K562 (cell line): Measurements from ENCODE around the gene KCNG3. TPM values are rescaled to one million over a fixed set of nuclear protein-coding genes. Genes with fewer than 3 reads are reported as not detected.

Source experiments
- HNRNPK ChIP-seq: fragments of 200-400 bp; formaldehyde crosslinking; IDR thresholded peaks from one replicate; pipeline ENCODE4 v1.6.1; 2018; ENCODE audit warnings: mild to moderate bottlenecking, low read depth, low read length; ENCODE audit not compliant: poor library complexity, severe bottlenecking
- MYC ChIP-seq, 2 experiments: fragments of 250-450 bp in 1 of 2; sonication (Bioruptor Pico) in 1 of 2; IDR thresholded peaks; 2 replicates each; pipeline versions ENCODE4 v1.5.1 to v1.6.1; 2012 to 2021; ENCODE audit warnings: low read depth in 2 of 2, borderline replicate concordance in 1 of 2, improper control_type of control experiment in 1 of 2, low read length in 1 of 2, mild to moderate bottlenecking in 1 of 2, moderate library complexity in 1 of 2
- PRMT5 ChIP-seq: sonication (generic); formaldehyde crosslinking; IDR thresholded peaks from 2 replicates; pipeline ENCODE4 v1.5.0; 2020; ENCODE audit warnings: missing genetic modification reagents
- ZBTB5 ChIP-seq: fragments of 450-650 bp; IDR thresholded peaks from 2 replicates; pipeline ENCODE4 v1.6.1; 2017; ENCODE audit warnings: antibody characterized with exemption
- ZNF175 ChIP-seq: fragments of 200-800 bp; sonication (Bioruptor generic); IDR thresholded peaks from 2 replicates; pipeline ENCODE4 v1.6.1; 2016; ENCODE audit warnings: low read depth, mild to moderate bottlenecking, missing genetic modification characterization, missing compliant biosample characterization
- ZNF197 ChIP-seq: fragments of 200-800 bp; sonication (Bioruptor generic); IDR thresholded peaks from 2 replicates; pipeline ENCODE4 v1.6.1; 2016; ENCODE audit warnings: low read depth, missing genetic modification characterization, missing compliant biosample characterization
- ZNF518B ChIP-seq: fragments of 250-450 bp; sonication (Bioruptor Pico); IDR thresholded peaks from 2 replicates; pipeline ENCODE4 v1.5.0; 2021; ENCODE audit warnings: mild to moderate bottlenecking, moderate library complexity
- ZNF740 ChIP-seq, 3 experiments: fragments of 200-800 bp in 1 of 3; sonication (Bioruptor generic) in 1 of 3; sonication (generic) in 1 of 3; formaldehyde crosslinking in 1 of 3; IDR thresholded peaks; 2 replicates each; pipeline versions ENCODE4 v1.6.1 to v1.8.0; 2016 to 2022; ENCODE audit warnings: mild to moderate bottlenecking in 2 of 3, missing compliant biosample characterization in 2 of 3, missing genetic modification characterization in 2 of 3, missing genetic modification reagents in 1 of 3
- polyA plus RNA-seq, 8 experiments: library from polyadenylated mRNA; depleted of rRNA in 4 of 8; stranded (reverse) in 5 of 8; unstranded in 3 of 8; fragments of >200 nt; fragmentation: Nextera tagmentation in 2 of 8; fragmentation: Illumina TruSeq in 1 of 8; extraction: Ambion mirVana in 2 of 8; extraction: Trizol in 1 of 8; gene quantifications; 2 replicates each; pipeline versions ENCODE4 v1.2.1 to v1.2.3, GENCODE V29; 2011 to 2014; ENCODE audit warnings: inconsistent platforms in 1 of 8, missing spikeins in 1 of 8
- total RNA-seq, 7 experiments: library from RNA; depleted of rRNA in 6 of 7; stranded (reverse); fragments of >200 nt in 6 of 7; fragmentation: Illumina TruSeq in 2 of 7; extraction: Trizol in 2 of 7; gene quantifications; 2 replicates each; pipeline versions ENCODE4 v1.2.1 to v1.2.3, GENCODE V29; 2011 to 2021; ENCODE audit warnings: low replicate concordance in 1 of 7
- TF ChIP-seq, protein P1 (sequence below), 2 experiments: IDR thresholded peaks; 2 replicates each; pipeline ENCODE4 v1.6.1; 2011; ENCODE audit warnings: borderline replicate concordance in 1 of 2, control low read depth in 1 of 2, low read depth in 1 of 2, low read length in 1 of 2, mild to moderate bottlenecking in 1 of 2, mixed read lengths in 1 of 2, moderate library complexity in 1 of 2; ENCODE audit not compliant: insufficient read depth in 1 of 2, insufficient read length in 1 of 2, poor library complexity in 1 of 2, severe bottlenecking in 1 of 2; ENCODE audit errors: extremely low read depth in 1 of 2
- TF ChIP-seq, protein P2 (sequence below): IDR thresholded peaks from 2 replicates; pipeline ENCODE4 v1.6.1; 2011; ENCODE audit not compliant: insufficient read length; ENCODE audit errors: extremely low read depth

The KCNG3 gene
- total and polyA plus RNA-seq, 9 of the 15 experiments (the other 6 are each of a cell fraction or from before 2014, with no cell fraction given): not detected

DNA sequence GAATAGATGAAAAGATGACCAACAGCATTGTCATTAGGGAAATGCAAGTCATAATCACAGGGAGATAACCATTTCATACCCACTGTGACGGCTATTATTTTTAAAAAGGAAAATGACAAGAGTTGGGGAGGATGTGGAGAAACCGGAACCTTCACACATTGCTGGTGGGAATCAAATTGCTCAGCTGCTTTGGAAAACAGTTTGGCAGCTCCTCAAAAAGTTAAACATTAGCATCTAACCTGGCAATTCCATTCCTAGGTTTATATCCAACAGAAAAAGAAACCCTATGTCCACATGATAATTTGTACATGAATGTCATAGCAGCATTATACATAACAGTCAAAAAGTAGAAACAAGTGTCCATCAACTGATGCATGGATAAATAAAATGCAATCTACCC is 58.2 kb downstream of the KCNG3 start (continued):
- TF ChIP-seq, protein P1, sequence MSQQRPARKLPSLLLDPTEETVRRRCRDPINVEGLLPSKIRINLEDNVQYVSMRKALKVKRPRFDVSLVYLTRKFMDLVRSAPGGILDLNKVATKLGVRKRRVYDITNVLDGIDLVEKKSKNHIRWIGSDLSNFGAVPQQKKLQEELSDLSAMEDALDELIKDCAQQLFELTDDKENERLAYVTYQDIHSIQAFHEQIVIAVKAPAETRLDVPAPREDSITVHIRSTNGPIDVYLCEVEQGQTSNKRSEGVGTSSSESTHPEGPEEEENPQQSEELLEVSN (IDR thresholded peaks at IDR 0.05; ENCODE audit: borderline replicate concordance in 1 of 2, extremely low read depth in 1 of 2, insufficient read depth in 1 of 2, insufficient read length in 1 of 2, low read depth in 1 of 2, low read length in 1 of 2, poor library complexity in 1 of 2, severe bottlenecking in 1 of 2): no peak
- TF ChIP-seq, protein P2, sequence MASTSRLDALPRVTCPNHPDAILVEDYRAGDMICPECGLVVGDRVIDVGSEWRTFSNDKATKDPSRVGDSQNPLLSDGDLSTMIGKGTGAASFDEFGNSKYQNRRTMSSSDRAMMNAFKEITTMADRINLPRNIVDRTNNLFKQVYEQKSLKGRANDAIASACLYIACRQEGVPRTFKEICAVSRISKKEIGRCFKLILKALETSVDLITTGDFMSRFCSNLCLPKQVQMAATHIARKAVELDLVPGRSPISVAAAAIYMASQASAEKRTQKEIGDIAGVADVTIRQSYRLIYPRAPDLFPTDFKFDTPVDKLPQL: no peak
- TF ChIP-seq MYC (IDR thresholded peaks at IDR 0.05; ENCODE audit: low read depth, low read length) (no peak), MYC (CRISPR knock-in tag; IDR thresholded peaks at IDR 0.05; ENCODE audit: borderline replicate concordance, low read depth) (no peak), ZBTB5 (no peak), ZNF175 (CRISPR knock-in tag) (no peak), ZNF197 (no peak), ZNF518B (no peak), HNRNPK (no peak), ZNF740 (CRISPR knock-in tag; IDR thresholded peaks at IDR 0.05) (no peak), ZNF740 (tag; IDR thresholded peaks at IDR 0.05) (no peak), PRMT5 (CRISPR knock-in tag) (no peak)
- TF ChIP-seq, all 486 proteins: peak for 0
